Hepatocyte (in vitro differentiated cells): Measurements from ENCODE around the gene REXO2. TPM values are rescaled to one million over a fixed set of nuclear protein-coding genes. Genes with fewer than 3 reads are reported as not detected.

Experiments
- DNase-seq: peaks from one replicate; pipeline ENCODE4 v3.0.0-alpha.2; 2016; ENCODE audit warnings: low spot score
- H2AFZ ChIP-seq: fragments of 200-600 bp; sonication (generic); 2 replicates; pipeline ENCODE4 v1.6.0; 2016; ENCODE audit warnings: antibody characterized with exemption, mild to moderate bottlenecking
- H3K27ac ChIP-seq: fragments of 200-600 bp; sonication (generic); 2 replicates; pipeline ENCODE4 v1.5.1; 2016; ENCODE audit warnings: mild to moderate bottlenecking
- H3K27me3 ChIP-seq: fragments of 200-600 bp; sonication (generic); 2 replicates; pipeline ENCODE4 v1.6.1; 2016
- H3K36me3 ChIP-seq: fragments of 200-600 bp; sonication (generic); replicated peaks from 2 replicates; pipeline ENCODE4 v1.5.1; 2016; ENCODE audit warnings: low read depth; ENCODE audit not compliant: insufficient read depth
- H3K4me1 ChIP-seq: fragments of 200-600 bp; sonication (generic); 2 replicates; pipeline ENCODE4 v1.5.1; 2016; ENCODE audit warnings: mild to moderate bottlenecking, moderate library complexity; ENCODE audit not compliant: insufficient read depth
- H3K4me2 ChIP-seq: fragments of 200-600 bp; sonication (generic); 2 replicates; pipeline ENCODE4 v1.6.0; 2016
- H3K4me3 ChIP-seq: fragments of 200-600 bp; sonication (generic); 2 replicates; pipeline ENCODE4 v1.5.1; 2016; ENCODE audit warnings: mild to moderate bottlenecking
- H3K79me2 ChIP-seq: fragments of 200-600 bp; sonication (generic); 2 replicates; pipeline ENCODE4 v1.6.0; 2017; ENCODE audit warnings: mild to moderate bottlenecking
- H3K9me2 ChIP-seq: fragments of 200-600 bp; sonication (generic); replicated peaks from 2 replicates; pipeline ENCODE4 v1.6.0; 2017; ENCODE audit warnings: mild to moderate bottlenecking; ENCODE audit not compliant: insufficient read depth
- H3K9me3 ChIP-seq: fragments of 200-600 bp; sonication (generic); 2 replicates; pipeline ENCODE4 v1.5.1; 2016; ENCODE audit warnings: low read depth, mild to moderate bottlenecking
- H4K20me1 ChIP-seq: fragments of 200-600 bp; sonication (generic); 2 replicates; pipeline ENCODE4 v1.6.0; 2016; ENCODE audit warnings: mild to moderate bottlenecking; ENCODE audit not compliant: insufficient read depth, poor library complexity, severe bottlenecking
- CTCF ChIP-seq: fragments of 200-600 bp; sonication (generic); IDR thresholded peaks from 2 replicates; pipeline ENCODE4 v1.5.1; 2016; ENCODE audit warnings: antibody characterized with exemption, mild to moderate bottlenecking; ENCODE audit not compliant: poor library complexity
- EZH2 ChIP-seq: fragments of 200-600 bp; sonication (generic); IDR thresholded peaks from 2 replicates; pipeline ENCODE4 v1.6.1; 2016; ENCODE audit warnings: antibody characterized with exemption, mild to moderate bottlenecking, borderline replicate concordance
- EZH2phosphoT487 ChIP-seq: fragments of 200-600 bp; sonication (generic); IDR thresholded peaks from one replicate; pipeline ENCODE4 v1.6.1; 2018; ENCODE audit warnings: antibody characterized with exemption, mild to moderate bottlenecking, low read depth, moderate library complexity; ENCODE audit not compliant: unreplicated experiment, severe bottlenecking
- WGBS: methylation state at CpG from one replicate; pipeline ENCODE4 v1.1.6; 2016; ENCODE audit warnings: low lambda C conversion rate; ENCODE audit errors: missing lambda C conversion rate; 5-methylcytosine and 5-hydroxymethylcytosine counted together
- polyA plus RNA-seq: library from polyadenylated mRNA; unstranded; fragments of >200 nt; fragmentation: Nextera tagmentation; extraction: Ambion mirVana; gene quantifications from 2 replicates; pipeline ENCODE4 v1.2.1, GENCODE V29; 2016
- total RNA-seq: library from RNA; depleted of rRNA; stranded (reverse); fragments of >200 nt; gene quantifications from 2 replicates; pipeline ENCODE4 v1.2.3, GENCODE V29; 2014

The REXO2 gene
- total and polyA plus RNA-seq, 2 experiments from 2014 or later: 124 to 160 TPM

DNA sequence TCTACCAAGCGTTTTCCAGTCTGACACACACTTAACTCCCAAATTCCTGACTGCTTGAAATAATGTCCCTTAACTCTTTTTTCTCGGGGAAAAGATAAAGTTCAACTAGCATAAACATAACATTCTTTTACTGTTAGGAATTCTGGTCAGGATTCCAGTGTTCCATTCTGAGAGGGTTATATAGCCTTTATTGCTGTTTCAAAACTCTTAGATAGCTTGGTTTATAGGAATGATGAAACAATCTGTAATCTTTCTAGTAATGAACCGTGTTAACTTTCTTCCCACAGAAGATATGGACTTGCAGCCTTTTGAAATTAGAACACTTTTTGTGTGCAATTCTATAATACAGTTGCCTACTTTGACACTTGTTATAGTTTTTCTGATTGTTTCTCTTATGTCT is 8.6 kb downstream of the REXO2 start:
- no peaks in the 10 kb centered on the region for H3K36me3 ChIP-seq
- no peaks in the 10 kb centered on the region for H4K20me1 ChIP-seq
- DNase-seq: no peak
- 48% methylated on average over 3 of the region's 3 CpGs for WGBS
- TF ChIP-seq EZH2 (no peak), CTCF (no peak), EZH2phosphoT487 (no peak)
- no peaks in the 10 kb centered on the region for H3K27me3 ChIP-seq
- no peaks in the 10 kb centered on the region for H3K9me3 ChIP-seq
- H2AFZ ChIP-seq: no peak overlapping the region
- H3K4me2 ChIP-seq: peak overlapping the region; percentile 22
- H3K4me3 ChIP-seq: no peak overlapping the region
- H3K79me2 ChIP-seq: peaks cover 51% of the 10 kb centered on the region
- peak overlapping the region; percentile 4 for H3K27ac ChIP-seq
- peaks cover 18% of the 10 kb centered on the region for H3K4me1 ChIP-seq
- H3K9me2 ChIP-seq: no peaks in the 10 kb centered on the region

DNA sequence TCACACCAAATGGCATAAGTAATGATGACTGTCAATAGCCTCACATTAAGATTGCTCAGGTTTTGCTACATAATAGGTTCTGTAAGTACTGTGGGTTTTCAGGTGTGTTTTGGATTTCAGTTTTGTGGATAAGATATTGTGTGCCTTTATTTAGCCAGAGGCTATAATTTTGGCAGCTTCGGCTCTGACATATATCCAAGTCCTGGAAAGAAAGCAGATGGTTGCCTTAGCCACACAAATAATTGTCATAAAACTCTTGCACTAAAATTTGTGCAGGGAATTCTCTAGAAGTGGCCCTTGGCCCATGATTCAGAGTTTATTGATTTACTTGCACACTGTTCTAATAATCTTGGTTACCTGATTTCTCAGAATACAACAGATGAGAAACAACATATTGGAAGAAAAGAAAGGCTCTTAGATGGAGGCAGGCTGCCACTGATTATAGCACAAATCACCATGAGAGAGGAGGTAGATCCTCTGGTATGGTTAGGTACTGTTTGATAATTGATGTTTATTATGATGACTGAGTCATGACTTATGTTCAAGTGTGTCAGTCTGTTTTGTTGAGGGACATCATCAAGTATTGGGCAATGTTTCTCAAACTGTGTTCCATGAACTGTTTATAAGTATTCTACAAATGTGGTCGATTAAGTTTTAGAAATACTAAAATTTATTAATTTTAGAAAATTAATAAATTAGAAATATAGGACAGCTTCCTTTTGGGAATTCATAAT is 9.6 kb downstream of the REXO2 start:
- Histone ChIP-seq H3K27ac (peak overlapping the region; percentile 4), H3K9me3 (no peaks in the 10 kb centered on the region), H3K4me2 (peak overlapping the region; percentile 22), H3K79me2 (peaks cover 41% of the 10 kb centered on the region), H3K9me2 (no peaks in the 10 kb centered on the region), H3K36me3 (no peaks in the 10 kb centered on the region), H3K27me3 (no peaks in the 10 kb centered on the region), H2AFZ (no peak overlapping the region), H3K4me1 (peaks cover 18% of the 10 kb centered on the region), H4K20me1 (no peaks in the 10 kb centered on the region), H3K4me3 (no peak overlapping the region)
- no peak for TF ChIP-seq EZH2phosphoT487
- no peak for TF ChIP-seq EZH2
- no peak for TF ChIP-seq CTCF
- WGBS: 88% methylated on average over 2 of the region's 2 CpGs
- no peak for DNase-seq

GRCh38 chr11:114449845-114450244 is 10.6 kb downstream of the REXO2 start:
- Histone ChIP-seq H3K36me3 (no peaks in the 10 kb centered on the region), H3K79me2 (peaks cover 31% of the 10 kb centered on the region), H3K9me3 (no peaks in the 10 kb centered on the region), H3K27me3 (no peaks in the 10 kb centered on the region), H2AFZ (no peak overlapping the region), H3K4me2 (no peak overlapping the region), H3K9me2 (no peaks in the 10 kb centered on the region), H3K27ac (no peak overlapping the region), H3K4me3 (no peak overlapping the region), H3K4me1 (peaks cover 18% of the 10 kb centered on the region), H4K20me1 (no peaks in the 10 kb centered on the region)
- DNase-seq: no peak
- TF ChIP-seq CTCF (no peak), EZH2 (no peak), EZH2phosphoT487 (no peak)
- WGBS: 97% methylated on average over 6 of the region's 6 CpGs
